SK-N-SH treated with all-trans-retinoic acid at 6 μM for 48 hours (cell line): ENCODE measurements around the gene VCPKMT.

ENCODE experiments used
- ATAC-seq: fragments of 200-7000 bp; cut with Tn5 transposase; 3 replicates; pipeline ENCODE4 v1.9.1; 2020; ENCODE audit warnings: mild to moderate bottlenecking, moderate library complexity
- ARNTL ChIP-seq: fragments of 450-650 bp; formaldehyde crosslinking; IDR thresholded peaks from 2 replicates; pipeline ENCODE4 v1.5.0; 2020; ENCODE audit warnings: low read depth, mild to moderate bottlenecking, moderate library complexity, borderline replicate concordance
- BACH2 ChIP-seq: fragments of 250-450 bp; sonication (Bioruptor Pico); IDR thresholded peaks from 2 replicates; pipeline ENCODE4 v1.9.0; 2021; ENCODE audit warnings: mild to moderate bottlenecking, borderline replicate concordance
- CREB5 ChIP-seq: fragments of 250-450 bp; sonication (Bioruptor Pico); IDR thresholded peaks from 2 replicates; pipeline ENCODE4 v1.5.1; 2020; ENCODE audit warnings: low read depth, mild to moderate bottlenecking, moderate library complexity
- CSDC2 ChIP-seq: fragments of 250-450 bp; sonication (Bioruptor Pico); IDR thresholded peaks from 2 replicates; pipeline ENCODE4 v1.5.0; 2020; ENCODE audit warnings: mild to moderate bottlenecking, moderate library complexity
- ESRRG ChIP-seq: fragments of 250-450 bp; sonication (Bioruptor Pico); IDR thresholded peaks from 2 replicates; pipeline ENCODE4 v1.6.1; 2021; ENCODE audit warnings: mild to moderate bottlenecking
- GLIS3 ChIP-seq: fragments of 250-450 bp; sonication (Bioruptor Pico); IDR thresholded peaks from 2 replicates; pipeline ENCODE4 v1.5.0; 2020; ENCODE audit warnings: mild to moderate bottlenecking, moderate library complexity
- ISL1 ChIP-seq: fragments of 250-450 bp; sonication (Bioruptor Pico); IDR thresholded peaks from 2 replicates; pipeline ENCODE4 v2.1.2; 2022; ENCODE audit warnings: mild to moderate bottlenecking, moderate library complexity
- OSR1 ChIP-seq: fragments of 250-450 bp; sonication (Bioruptor Pico); IDR thresholded peaks from 2 replicates; pipeline ENCODE4 v1.8.0; 2022; ENCODE audit warnings: moderate library complexity, mild to moderate bottlenecking, inconsistent platforms
- PATZ1 ChIP-seq: fragments of 250-450 bp; sonication (Bioruptor Pico); IDR thresholded peaks from 2 replicates; pipeline ENCODE4 v1.8.0; 2020; ENCODE audit warnings: mild to moderate bottlenecking, moderate library complexity, borderline replicate concordance
- POU6F1 ChIP-seq: fragments of 250-450 bp; sonication (Bioruptor Pico); IDR thresholded peaks from 2 replicates; pipeline ENCODE4 v1.8.0; 2021; ENCODE audit warnings: low read depth, mild to moderate bottlenecking, moderate library complexity, borderline replicate concordance
- SNAI2 ChIP-seq: fragments of 250-450 bp; sonication (Bioruptor Pico); IDR thresholded peaks from 2 replicates; pipeline ENCODE4 v1.5.0; 2020; ENCODE audit warnings: mild to moderate bottlenecking, moderate library complexity
- TCF4 ChIP-seq: fragments of 250-450 bp; sonication (Bioruptor Pico); IDR thresholded peaks from 2 replicates; pipeline ENCODE4 v1.8.0; 2021; ENCODE audit warnings: mild to moderate bottlenecking, moderate library complexity, borderline replicate concordance
- TOX ChIP-seq: fragments of 250-450 bp; sonication (Bioruptor Pico); IDR thresholded peaks from 2 replicates; pipeline ENCODE4 v1.8.0; 2021; ENCODE audit warnings: mild to moderate bottlenecking, moderate library complexity, borderline replicate concordance
- TSHZ2 ChIP-seq: fragments of 250-450 bp; sonication (Bioruptor Pico); IDR thresholded peaks from 2 replicates; pipeline ENCODE4 v1.5.0; 2020; ENCODE audit warnings: mild to moderate bottlenecking, moderate library complexity
- ZC3H10 ChIP-seq: fragments of 250-450 bp; sonication (Bioruptor Pico); IDR thresholded peaks from 2 replicates; pipeline ENCODE4 v1.5.1; 2021; ENCODE audit warnings: mild to moderate bottlenecking, moderate library complexity
- ZFP3 ChIP-seq: fragments of 250-450 bp; sonication (Bioruptor Pico); IDR thresholded peaks from 2 replicates; pipeline ENCODE4 v1.5.0; 2020; ENCODE audit warnings: mild to moderate bottlenecking, moderate library complexity
- ZFP30 ChIP-seq: fragments of 450-650 bp; formaldehyde crosslinking; IDR thresholded peaks from 2 replicates; pipeline ENCODE4 v1.5.0; 2022; ENCODE audit warnings: mild to moderate bottlenecking, moderate library complexity
- ZNF8 ChIP-seq: fragments of 450-650 bp; formaldehyde crosslinking; IDR thresholded peaks from 2 replicates; pipeline ENCODE4 v1.5.0; 2020; ENCODE audit warnings: mild to moderate bottlenecking, moderate library complexity

The VCPKMT gene

GRCh38 chr14:50091240-50091913 is 25.0 kb downstream of the VCPKMT start:
- TF ChIP-seq POU6F1 (CRISPR knock-in tag) (no peak), TSHZ2 (CRISPR knock-in tag) (no peak), ARNTL (CRISPR knock-in tag) (no peak), TCF4 (CRISPR knock-in tag) (no peak)
- no peak for ATAC-seq

- no peak for ATAC-seq
- TF ChIP-seq ESRRG (CRISPR knock-in tag): no peak
- no peak for TF ChIP-seq ZFP30
- TF ChIP-seq BACH2 (CRISPR knock-in tag): no peak
- TF ChIP-seq ZFP3: no peak
- no peak for TF ChIP-seq GLIS3 (CRISPR knock-in tag)
- TF ChIP-seq ZC3H10 (CRISPR knock-in tag): no peak
- TF ChIP-seq POU6F1 (CRISPR knock-in tag): no peak
- no peak for TF ChIP-seq TCF4 (CRISPR knock-in tag)
- no peak for TF ChIP-seq TOX (CRISPR knock-in tag)
- TF ChIP-seq OSR1: no peak
- no peak for TF ChIP-seq ISL1
- no peak for TF ChIP-seq SNAI2 (CRISPR knock-in tag)
- no peak for TF ChIP-seq ZNF8 (CRISPR knock-in tag)
- no peak for TF ChIP-seq TSHZ2 (CRISPR knock-in tag)
- no peak for TF ChIP-seq CSDC2 (CRISPR knock-in tag)
- no peak for TF ChIP-seq PATZ1
- no peak for TF ChIP-seq CREB5 (CRISPR knock-in tag)
Measured at GRCh38 chr14:50089208-50089607, 27.2 kb downstream of the VCPKMT start.
